SK-N-MC (cell line): ENCODE measurements around the gene AGPAT3.

ENCODE experiments used
- EZH2 ChIP-seq: fragments of 200-600 bp; sonication (generic); IDR thresholded peaks from one replicate; pipeline ENCODE4 v1.6.1; 2017; ENCODE audit warnings: antibody characterized with exemption
- FOXP2 ChIP-seq: optimal IDR thresholded peaks from 2 replicates; pipeline ENCODE3; 2011; ENCODE audit warnings: mild to moderate bottlenecking, moderate library complexity; ENCODE audit not compliant: insufficient read depth; ENCODE audit errors: extremely low read length, control extremely low read depth
- POLR2AphosphoS5 ChIP-seq: IDR thresholded peaks from 2 replicates; pipeline ENCODE4 v1.6.1; 2012; ENCODE audit warnings: mild to moderate bottlenecking, low read depth, low read length, borderline replicate concordance

GRCh38 chr21:43925096-43925481 is 60.1 kb downstream of the AGPAT3 start:
- no peak for TF ChIP-seq FOXP2
- TF ChIP-seq EZH2, result no peak
- no peak for TF ChIP-seq POLR2AphosphoS5
